HEK293 (cell line): ENCODE results near the gene IL18R1.

Experiments used
- CTCF ChIA-PET: fragments of 350-600 bp; formaldehyde crosslinking; extraction: SDS; loops from one replicate; lab custom pipeline; 2021; ENCODE audit warnings: antibody characterized with exemption; lab: Yijun Ruan, JAX
- POLR2A ChIA-PET: fragments of 300-600 bp; formaldehyde crosslinking; extraction: SDS; loops from one replicate; lab custom pipeline; 2020; ENCODE audit warnings: antibody characterized with exemption, inconsistent platforms; lab: Yijun Ruan, JAX
- H3K27ac ChIP-seq: fragments of 200-500 bp; sonication (Bioruptor generic); 2 replicates; pipeline ENCODE4 v1.5.1; 2014; ENCODE audit warnings: low read depth, low read length, control low read depth, inconsistent platforms; ENCODE audit errors: extremely low read depth
- H3K36me3 ChIP-seq, 2 experiments: fragments of 200-500 bp in 1 of 2; sonication (Bioruptor generic) in 1 of 2; 1 replicate in 1 of 2; 2 replicates in 1 of 2; pipeline ENCODE4 v1.5.1; 2014 to 2017; ENCODE audit warnings: inconsistent platforms in 2 of 2, low read length in 2 of 2; ENCODE audit not compliant: control insufficient read depth in 2 of 2, insufficient read depth in 1 of 2
- H3K4me1 ChIP-seq: fragments of 200-500 bp; sonication (Bioruptor generic); 2 replicates; pipeline ENCODE4 v1.5.1; 2014; ENCODE audit warnings: mild to moderate bottlenecking, low read length, inconsistent platforms; ENCODE audit not compliant: control insufficient read depth, insufficient read depth
- H3K4me3 ChIP-seq: 2 replicates; pipeline ENCODE4 v1.5.1; 2011; ENCODE audit warnings: low read depth, mild to moderate bottlenecking, control low read depth, low read length, moderate library complexity
- H3K9me3 ChIP-seq: fragments of 200-500 bp; sonication (Bioruptor generic); 2 replicates; pipeline ENCODE4 v1.5.1; 2014; ENCODE audit warnings: low read depth, low read length, inconsistent platforms; ENCODE audit not compliant: control insufficient read depth, insufficient read depth
- ZBTB49 ChIP-seq: fragments of 450-650 bp; formaldehyde crosslinking; IDR thresholded peaks from 2 replicates; pipeline ENCODE4 v1.5.1; 2016; ENCODE audit warnings: missing biosample characterization, missing genetic modification characterization, low read depth
- ZBTB7A ChIP-seq: fragments of 450-650 bp; formaldehyde crosslinking; IDR thresholded peaks from 2 replicates; pipeline ENCODE4 v1.5.1; 2016; ENCODE audit warnings: low read depth, missing biosample characterization, missing genetic modification characterization
- ZNF133 ChIP-seq: fragments of 450-650 bp; formaldehyde crosslinking; IDR thresholded peaks from 2 replicates; pipeline ENCODE4 v1.5.1; 2016; ENCODE audit warnings: missing biosample characterization, missing genetic modification characterization
- ZNF146 ChIP-seq: fragments of 450-650 bp; formaldehyde crosslinking; IDR thresholded peaks from 2 replicates; pipeline ENCODE4 v1.5.1; 2016; ENCODE audit warnings: missing biosample characterization, missing genetic modification characterization
- ZNF2 ChIP-seq: fragments of 450-650 bp; formaldehyde crosslinking; IDR thresholded peaks from 2 replicates; pipeline ENCODE4 v1.5.1; 2016; ENCODE audit warnings: missing biosample characterization, missing genetic modification characterization
- ZNF324 ChIP-seq: fragments of 450-650 bp; formaldehyde crosslinking; IDR thresholded peaks from 2 replicates; pipeline ENCODE4 v1.5.1; 2016; ENCODE audit warnings: missing biosample characterization, missing genetic modification characterization
- ZNF37A ChIP-seq: fragments of 450-650 bp; IDR thresholded peaks from 2 replicates; pipeline ENCODE4 v1.5.1; 2018; ENCODE audit warnings: missing biosample characterization, missing genetic modification characterization
- ZNF658 ChIP-seq: fragments of 450-650 bp; formaldehyde crosslinking; IDR thresholded peaks from 2 replicates; pipeline ENCODE4; 2016; ENCODE audit warnings: missing biosample characterization, missing genetic modification characterization
- ZNF677 ChIP-seq: fragments of 450-650 bp; IDR thresholded peaks from 2 replicates; pipeline ENCODE4 v1.5.0; 2018; ENCODE audit warnings: missing biosample characterization, mild to moderate bottlenecking, missing genetic modification characterization, moderate library complexity
- ZNF707 ChIP-seq: fragments of 450-650 bp; formaldehyde crosslinking; IDR thresholded peaks from 2 replicates; pipeline ENCODE4 v1.5.1; 2016; ENCODE audit warnings: missing biosample characterization, missing genetic modification characterization
- ZSCAN18 ChIP-seq: fragments of 450-650 bp; formaldehyde crosslinking; IDR thresholded peaks from 2 replicates; pipeline ENCODE4 v1.5.1; 2016; ENCODE audit warnings: missing biosample characterization, missing genetic modification characterization
- ZXDB ChIP-seq: fragments of 450-650 bp; formaldehyde crosslinking; IDR thresholded peaks from 2 replicates; pipeline ENCODE4 v1.5.1; 2016; ENCODE audit warnings: missing biosample characterization, missing genetic modification characterization
- TF ChIP-seq, protein P1 (sequence below): fragments of 450-650 bp; formaldehyde crosslinking; IDR thresholded peaks from 2 replicates; pipeline ENCODE4 v1.5.1; 2016; ENCODE audit warnings: missing biosample characterization, missing genetic modification characterization
- TF ChIP-seq, protein P2 (sequence below): fragments of 450-650 bp; formaldehyde crosslinking; IDR thresholded peaks from 2 replicates; pipeline ENCODE4 v1.5.1; 2016; ENCODE audit warnings: missing biosample characterization, missing genetic modification characterization, borderline replicate concordance
- TF ChIP-seq, protein P3 (sequence below): fragments of 450-650 bp; formaldehyde crosslinking; IDR thresholded peaks from 2 replicates; pipeline ENCODE4 v1.5.1; 2016; ENCODE audit warnings: missing biosample characterization, missing genetic modification characterization

Gene IL18R1

GRCh38 chr2:102427249-102427648 is 71.7 kb downstream of the IL18R1 start:
- POLR2A ChIA-PET = no interaction called here
- CTCF ChIA-PET = interaction anchor here (1.5 kb wide), 1 partner anchor 16 kb away, joined by 9 read pairs; no protein-coding TSS in a partner anchor
- Histone ChIP-seq H3K36me3 (no peaks in the 10 kb centered on the region), H3K4me3 (no peak overlapping the region)
- TF ChIP-seq, protein P1, sequence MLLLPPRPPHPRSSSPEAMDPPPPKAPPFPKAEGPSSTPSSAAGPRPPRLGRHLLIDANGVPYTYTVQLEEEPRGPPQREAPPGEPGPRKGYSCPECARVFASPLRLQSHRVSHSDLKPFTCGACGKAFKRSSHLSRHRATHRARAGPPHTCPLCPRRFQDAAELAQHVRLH (tag by site-specific recombination) = no peak
- no peak for TF ChIP-seq ZXDB (tag by site-specific recombination)
- TF ChIP-seq ZSCAN18 (tag by site-specific recombination) = no peak
- TF ChIP-seq ZNF37A (tag by site-specific recombination) = no peak
- no peak for TF ChIP-seq ZBTB7A (tag by site-specific recombination)
- no peak for TF ChIP-seq ZNF133 (tag by site-specific recombination)
- TF ChIP-seq, protein P2, sequence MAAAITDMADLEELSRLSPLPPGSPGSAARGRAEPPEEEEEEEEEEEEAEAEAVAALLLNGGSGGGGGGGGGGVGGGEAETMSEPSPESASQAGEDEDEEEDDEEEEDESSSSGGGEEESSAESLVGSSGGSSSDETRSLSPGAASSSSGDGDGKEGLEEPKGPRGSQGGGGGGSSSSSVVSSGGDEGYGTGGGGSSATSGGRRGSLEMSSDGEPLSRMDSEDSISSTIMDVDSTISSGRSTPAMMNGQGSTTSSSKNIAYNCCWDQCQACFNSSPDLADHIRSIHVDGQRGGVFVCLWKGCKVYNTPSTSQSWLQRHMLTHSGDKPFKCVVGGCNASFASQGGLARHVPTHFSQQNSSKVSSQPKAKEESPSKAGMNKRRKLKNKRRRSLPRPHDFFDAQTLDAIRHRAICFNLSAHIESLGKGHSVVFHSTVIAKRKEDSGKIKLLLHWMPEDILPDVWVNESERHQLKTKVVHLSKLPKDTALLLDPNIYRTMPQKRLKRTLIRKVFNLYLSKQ (tag by site-specific recombination) = no peak
- no peak for TF ChIP-seq ZNF707
- TF ChIP-seq, all 188 proteins: peak for 0
- Histone ChIP-seq H3K4me1 (no peaks in the 10 kb centered on the region), H3K9me3 (no peaks in the 10 kb centered on the region), H3K27ac (no peak overlapping the region)

- Histone ChIP-seq H3K36me3 (no peaks in the 10 kb centered on the region), H3K27ac (no peak overlapping the region)
- TF ChIP-seq, protein P3, sequence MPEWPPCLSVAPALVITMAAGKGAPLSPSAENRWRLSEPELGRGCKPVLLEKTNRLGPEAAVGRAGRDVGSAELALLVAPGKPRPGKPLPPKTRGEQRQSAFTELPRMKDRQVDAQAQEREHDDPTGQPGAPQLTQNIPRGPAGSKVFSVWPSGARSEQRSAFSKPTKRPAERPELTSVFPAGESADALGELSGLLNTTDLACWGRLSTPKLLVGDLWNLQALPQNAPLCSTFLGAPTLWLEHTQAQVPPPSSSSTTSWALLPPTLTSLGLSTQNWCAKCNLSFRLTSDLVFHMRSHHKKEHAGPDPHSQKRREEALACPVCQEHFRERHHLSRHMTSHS (tag by site-specific recombination) = no peak
- TF ChIP-seq, all 188 proteins: peak for 0
- no peaks in the 10 kb centered on the region for H3K4me1 ChIP-seq
- ChIA-PET POLR2A (no interaction called here), CTCF (interaction anchor here (1.1 kb wide), 1 partner anchor 188 kb away, joined by 3 read pairs; no protein-coding TSS in a partner anchor)
- no peaks in the 10 kb centered on the region for H3K9me3 ChIP-seq
- no peak overlapping the region for H3K4me3 ChIP-seq
Measured at GRCh38 chr2:102428573-102428972, 73.0 kb downstream of the IL18R1 start.

DNA sequence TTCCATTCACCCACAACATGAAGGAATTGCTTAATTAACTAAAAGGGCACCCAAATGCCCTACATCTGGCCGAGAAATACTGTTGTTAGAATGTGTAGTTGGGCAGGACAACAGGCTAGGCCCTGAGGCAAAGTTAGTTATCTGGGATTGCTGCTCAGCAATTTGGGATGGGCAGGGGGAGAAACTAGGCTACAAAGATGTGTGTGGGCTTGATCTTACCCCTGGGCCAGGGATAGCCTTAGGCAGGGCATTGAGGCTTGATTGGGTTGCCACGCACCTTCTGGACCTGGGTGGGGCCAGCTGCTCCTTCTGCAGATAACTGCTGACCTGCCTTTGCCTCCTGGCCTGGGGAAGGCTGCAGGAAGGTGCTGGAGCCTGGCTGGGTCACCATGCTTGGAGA is 76.8 kb downstream of the IL18R1 start:
- CTCF ChIA-PET = interaction anchor here (1.6 kb wide), 1 partner anchor 11 kb away, joined by 4 read pairs; no protein-coding TSS in a partner anchor
- Histone ChIP-seq H3K4me3 (no peak overlapping the region), H3K4me1 (no peaks in the 10 kb centered on the region)
- no peak for TF ChIP-seq ZNF2 (tag by site-specific recombination)
- TF ChIP-seq ZNF677 (tag by site-specific recombination) = no peak
- no peak for TF ChIP-seq ZBTB49 (tag by site-specific recombination)
- no peak for TF ChIP-seq ZNF658 (tag by site-specific recombination)
- no peak for TF ChIP-seq ZNF146
- no peak for TF ChIP-seq ZNF324 (tag by site-specific recombination)
- TF ChIP-seq, all 188 proteins: peak for 0
- Histone ChIP-seq H3K36me3 (no peaks in the 10 kb centered on the region), H3K27ac (no peak overlapping the region), H3K9me3 (no peaks in the 10 kb centered on the region)
- POLR2A ChIA-PET = no interaction called here
